NCI-H748 (cell line): ENCODE data around the gene CBLN3.

Experiments used
- DNase-seq: peaks from one replicate; lab custom pipeline; 2025; ENCODE audit not compliant: unreplicated experiment; lab: John Stamatoyannopoulos, UW

CBLN3 gene

DNA sequence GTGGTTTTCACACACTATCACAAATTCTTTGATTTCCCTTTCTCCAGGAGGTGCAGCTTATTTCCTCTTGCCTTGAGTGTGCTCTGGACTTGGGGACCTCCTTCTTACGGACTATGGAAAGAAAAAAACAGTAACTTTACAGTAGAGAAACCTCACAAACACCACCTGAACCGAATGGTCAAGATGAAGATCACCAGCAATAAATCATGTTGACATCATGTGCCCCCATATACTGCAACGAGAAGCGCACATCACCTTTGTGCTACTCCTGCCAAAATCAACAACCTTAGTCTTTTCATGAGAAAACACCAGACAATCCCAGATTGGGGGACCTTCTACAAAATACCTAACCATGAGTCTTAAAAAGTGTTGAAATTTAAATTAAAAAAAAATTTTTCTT, 43.9 kb downstream of the CBLN3 start:
- DNase-seq, result no peak

DNA sequence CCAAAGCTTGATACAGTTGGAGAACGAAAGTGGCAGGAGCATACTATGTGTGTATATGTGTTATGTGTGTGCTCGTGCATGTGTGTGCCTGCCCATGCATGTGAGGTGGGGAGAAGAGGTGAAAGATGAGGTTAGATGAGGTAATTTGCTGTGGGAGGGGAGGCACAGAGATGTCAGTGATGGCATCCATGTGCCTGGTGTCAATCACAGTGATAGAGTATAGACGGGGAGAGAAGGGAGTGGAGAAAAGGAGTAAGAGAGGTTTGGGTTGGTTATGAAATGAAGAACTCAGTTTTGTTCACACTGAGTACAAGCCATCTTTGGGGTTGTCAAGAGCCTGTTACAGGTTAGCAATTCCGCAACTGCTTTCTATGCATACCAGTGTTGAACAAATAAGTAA, 45.3 kb downstream of the CBLN3 start:
- DNase-seq, result no peak

DNA sequence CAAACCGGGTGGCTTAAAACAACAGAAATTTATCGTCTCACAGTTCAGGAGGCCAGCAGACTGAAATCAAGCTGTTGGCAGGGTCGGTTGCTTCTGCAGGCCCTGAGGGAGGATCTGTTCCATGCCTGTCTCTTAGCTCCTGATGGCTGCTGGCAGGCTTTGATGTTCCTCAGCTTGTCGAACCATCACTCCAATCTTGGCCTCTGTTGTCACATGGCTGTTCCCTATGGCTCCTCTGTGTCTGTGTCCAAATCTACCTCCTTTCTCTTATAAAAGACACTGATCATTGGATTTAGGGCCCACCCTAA, 47.5 kb downstream of the CBLN3 start:
- no peak for DNase-seq

DNA sequence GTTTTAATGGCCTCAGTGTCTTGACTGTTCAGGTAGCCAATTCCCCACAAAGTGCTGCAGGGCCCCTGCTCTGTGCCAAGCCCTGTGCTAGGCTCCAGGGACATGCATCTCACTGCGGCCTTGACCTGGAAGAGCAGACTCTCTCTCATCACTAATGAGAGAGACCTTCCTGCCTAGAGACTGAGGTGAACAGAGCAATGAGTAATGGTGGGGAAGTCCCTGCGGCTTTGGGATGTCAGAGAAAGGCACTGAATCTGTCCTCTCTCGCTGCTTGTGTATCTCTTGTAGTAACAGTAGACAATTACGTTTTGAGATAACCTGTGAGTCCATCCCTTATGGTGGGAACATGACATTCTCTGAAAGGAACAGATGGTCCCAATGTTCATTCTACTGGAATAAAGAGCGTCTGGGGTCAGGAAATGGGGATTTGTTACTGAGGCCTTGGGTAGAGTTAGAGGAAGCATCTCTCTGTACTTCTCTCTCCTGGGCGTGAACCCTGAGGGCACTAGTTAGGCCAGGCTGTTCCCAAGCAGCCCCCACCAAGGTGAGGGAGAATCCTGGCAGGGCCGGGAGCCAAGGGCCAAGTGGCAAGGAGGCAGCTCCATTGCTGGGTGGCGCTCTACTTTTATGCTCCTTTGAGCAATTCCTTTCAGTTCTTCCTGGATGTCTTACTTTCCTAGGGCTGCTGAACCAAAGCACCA, 48.0 kb downstream of the CBLN3 start:
- DNase-seq, result no peak

DNA sequence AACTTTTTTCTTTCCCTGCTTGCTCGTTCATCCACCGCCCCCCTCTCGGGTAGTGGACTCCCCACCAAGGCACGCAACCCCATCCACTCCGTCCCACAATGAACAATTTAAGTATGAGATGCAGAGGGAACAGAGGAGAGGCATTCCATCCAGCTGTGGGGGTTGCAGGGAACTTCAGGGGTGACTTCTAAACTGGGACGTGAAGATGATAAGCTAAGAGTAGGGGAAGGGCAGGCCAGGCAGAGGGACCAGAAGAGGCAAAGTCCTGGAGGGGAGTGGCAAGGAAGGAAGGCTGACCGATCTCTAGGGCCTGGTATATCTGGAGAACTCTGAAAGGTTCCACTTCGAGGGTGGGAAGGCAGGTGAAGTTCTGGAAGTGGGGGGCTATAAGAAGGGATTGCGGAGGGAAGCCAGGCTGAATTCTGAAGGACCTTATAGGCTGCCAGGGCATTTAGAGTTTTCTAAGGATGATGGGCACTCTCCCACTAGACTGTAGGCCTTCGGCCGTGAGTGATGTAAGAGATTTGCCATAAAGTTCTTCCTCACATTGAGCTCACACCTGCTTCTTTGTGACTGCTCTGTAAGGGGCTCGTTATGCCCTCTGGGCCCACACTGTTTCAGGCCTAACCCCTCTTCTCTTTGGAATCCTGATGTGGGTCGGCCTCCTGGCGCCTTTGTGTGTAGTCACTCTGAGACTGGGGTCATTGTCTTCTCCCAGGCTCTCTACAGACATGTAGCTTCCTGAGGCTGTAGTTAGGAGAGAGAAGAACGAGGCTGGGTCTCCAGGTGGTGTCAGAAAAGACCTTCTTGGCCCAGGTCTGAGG, 49.3 kb downstream of the CBLN3 start:
- no peak for DNase-seq

DNA sequence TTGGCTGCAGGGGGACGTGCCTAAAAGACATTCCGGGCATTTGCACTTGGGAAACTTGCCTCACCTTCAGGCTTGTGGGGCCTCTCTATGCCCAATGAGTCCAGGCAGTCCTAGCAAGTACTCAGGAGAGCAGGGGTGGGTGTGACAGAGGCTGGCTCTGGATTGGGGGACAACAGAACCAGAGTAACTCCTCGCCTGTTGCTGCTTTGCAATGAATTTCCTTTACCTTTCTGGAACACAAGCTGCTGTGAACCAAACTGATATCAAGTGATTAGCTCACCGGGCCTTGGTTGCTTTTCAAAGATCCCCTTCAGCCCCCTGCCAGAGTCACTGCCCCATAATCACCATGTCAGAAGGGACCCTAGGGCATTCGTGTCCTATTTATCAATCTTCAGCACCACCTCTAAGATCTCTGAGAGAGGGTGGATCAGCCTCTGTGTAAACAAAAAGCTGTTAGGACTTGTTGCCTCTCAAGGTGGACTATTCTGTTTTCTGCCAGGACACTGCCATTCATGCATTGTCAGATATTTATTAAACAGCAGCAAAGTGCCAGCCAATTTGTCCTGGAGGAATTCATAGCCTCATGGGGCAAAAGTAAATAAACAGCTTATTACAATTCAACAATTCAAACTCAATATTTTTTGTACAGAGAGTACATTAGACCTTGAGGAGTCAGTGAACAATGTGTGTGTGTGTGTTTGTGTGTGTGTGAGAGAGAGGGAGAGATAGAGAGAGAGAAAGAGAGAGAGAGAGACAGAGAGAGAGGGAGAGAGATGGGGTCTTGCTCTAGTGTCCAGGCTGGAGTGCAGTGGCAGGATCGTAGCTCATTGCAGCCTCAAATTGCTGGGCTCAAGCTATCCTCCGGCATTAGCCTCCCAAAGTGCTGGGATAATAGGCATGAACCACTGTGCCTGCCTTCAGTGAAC, 50.2 kb downstream of the CBLN3 start:
- DNase-seq, result no peak

DNA sequence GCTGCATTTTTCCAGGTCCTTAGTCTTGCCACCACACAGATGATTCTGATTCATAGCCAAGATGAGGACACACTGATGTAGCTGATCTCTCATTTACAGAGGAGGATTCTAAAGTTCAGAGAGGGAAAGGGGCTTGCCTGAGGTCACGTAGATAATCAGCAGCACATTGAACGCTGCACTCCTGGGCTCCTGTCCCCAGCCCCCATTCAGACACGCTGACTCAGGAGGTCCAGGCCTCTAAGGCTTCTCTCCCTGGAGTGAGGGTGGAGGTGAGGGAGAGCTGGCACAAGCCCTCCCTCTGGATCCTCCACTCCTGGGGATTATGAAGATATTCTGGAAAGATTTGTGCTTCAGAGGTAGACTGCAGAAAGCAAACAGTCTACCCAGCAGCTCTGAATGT, 51.1 kb downstream of the CBLN3 start:
- no peak for DNase-seq

DNA sequence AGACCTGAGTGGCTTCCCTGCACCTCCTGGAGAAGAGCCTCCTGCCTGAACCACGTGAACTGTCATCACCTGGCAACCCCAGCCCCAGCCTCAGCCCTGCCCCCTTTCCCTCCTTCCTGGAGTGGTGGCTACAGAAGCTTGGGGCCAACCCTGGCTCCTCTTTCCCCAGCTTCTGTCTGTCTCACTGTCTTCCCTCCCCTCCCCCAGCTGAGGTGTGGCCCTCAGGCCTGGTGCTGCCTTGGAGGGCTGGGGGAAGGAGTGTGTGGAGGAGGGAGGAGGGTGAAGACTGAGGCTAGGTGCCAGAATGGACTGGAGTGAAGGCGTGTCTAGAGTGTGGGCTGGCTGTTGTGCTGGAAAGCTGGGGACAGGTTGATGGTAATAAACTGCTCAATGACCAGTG, 51.8 kb downstream of the CBLN3 start:
- no peak for DNase-seq

DNA sequence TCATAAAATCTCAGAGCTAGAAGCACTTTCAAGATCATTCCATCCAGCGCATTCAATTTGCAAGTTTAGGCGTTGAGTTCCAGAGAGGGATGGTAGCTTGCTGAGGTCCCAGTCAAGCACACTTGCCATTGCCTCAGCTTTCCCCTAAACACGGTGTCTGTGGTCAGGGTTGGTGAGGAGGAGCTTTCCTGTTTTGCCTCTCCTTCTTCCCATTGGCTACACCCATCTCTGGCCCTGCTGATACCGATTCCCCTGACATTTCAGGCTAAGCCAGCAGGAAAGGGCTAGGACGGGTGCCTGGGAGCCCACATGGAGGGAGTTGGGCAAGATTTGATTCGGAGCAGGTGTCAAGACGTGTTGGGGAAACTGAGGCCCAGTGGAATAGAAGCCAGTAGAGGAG, 52.3 kb downstream of the CBLN3 start:
- DNase-seq, result no peak
